Neural cell (in vitro differentiated cells): ENCODE results near the gene RAB18.

Experiments used
- CTCF ChIP-seq: fragments of 450-650 bp; IDR thresholded peaks from 2 replicates; pipeline ENCODE4 v1.5.1; 2014; ENCODE audit warnings: antibody characterized with exemption, mild to moderate bottlenecking, moderate library complexity; ENCODE audit not compliant: poor library complexity, severe bottlenecking
- EP300 ChIP-seq: fragments of 450-650 bp; conservative IDR thresholded peaks from 2 replicates; pipeline ENCODE4 v1.6.1; 2014; ENCODE audit warnings: antibody characterized with exemption, mild to moderate bottlenecking, moderate library complexity; ENCODE audit not compliant: poor library complexity, severe bottlenecking
- EZH2 ChIP-seq: fragments of 200-600, 300-800 bp; shearing (Covaris generic), sonication (generic); IDR thresholded peaks from 2 replicates; pipeline ENCODE4 v1.6.1; 2014; ENCODE audit warnings: antibody characterized with exemption, low read length, borderline replicate concordance, mild to moderate bottlenecking; ENCODE audit not compliant: insufficient read depth, poor library complexity, severe bottlenecking
- MXI1 ChIP-seq: fragments of 450-650 bp; conservative IDR thresholded peaks from 2 replicates; pipeline ENCODE4 v1.6.1; 2014; ENCODE audit warnings: antibody characterized with exemption, mild to moderate bottlenecking; ENCODE audit not compliant: poor library complexity, severe bottlenecking
- POLR2AphosphoS5 ChIP-seq: IDR thresholded peaks from 2 replicates; pipeline ENCODE4 v1.6.1; 2012
- RAD21 ChIP-seq: fragments of 450-650 bp; conservative IDR thresholded peaks from 2 replicates; pipeline ENCODE4 v1.6.1; 2014; ENCODE audit warnings: antibody characterized with exemption, mild to moderate bottlenecking, moderate library complexity
- REST ChIP-seq: IDR thresholded peaks from 2 replicates; pipeline ENCODE4 v1.6.1; 2012; ENCODE audit warnings: borderline replicate concordance
- TAF1 ChIP-seq: IDR thresholded peaks from 2 replicates; pipeline ENCODE4 v1.6.1; 2012; ENCODE audit warnings: low read depth

- TF ChIP-seq CTCF, result no peak
- TF ChIP-seq POLR2AphosphoS5, result no peak
- no peak for TF ChIP-seq TAF1
- no peak for TF ChIP-seq EZH2
- no peak for TF ChIP-seq REST
- no peak for TF ChIP-seq RAD21
- no peak for TF ChIP-seq EP300
- TF ChIP-seq MXI1, result no peak
These were observed 38.7 kb downstream of the RAB18 start for GRCh38 chr10:27542812-27543211.
